GM12878 (cell line): ENCODE results near the gene ADD2.

Experiments used
- EP300 ChIP-seq, 2 experiments: fragments of 150-350 bp in 1 of 2; IDR thresholded peaks; 2 replicates each; pipeline ENCODE4 v1.6.1; 2011 to 2012; ENCODE audit warnings: low read depth in 2 of 2, low read length in 2 of 2, borderline replicate concordance in 1 of 2, improper control_type of control experiment in 1 of 2, inconsistent platforms in 1 of 2; ENCODE audit not compliant: control insufficient read depth in 1 of 2
- ESRRA ChIP-seq: IDR thresholded peaks from 2 replicates; pipeline ENCODE4 v1.6.1; 2012; ENCODE audit warnings: mild to moderate bottlenecking, low read length, improper control_type of control experiment
- HDGF ChIP-seq: fragments of 450-650 bp; IDR thresholded peaks from 2 replicates; pipeline ENCODE4 v1.6.1; 2016; ENCODE audit warnings: antibody characterized with exemption
- JUNB ChIP-seq: IDR thresholded peaks from 2 replicates; pipeline ENCODE4 v1.6.1; 2016; ENCODE audit warnings: antibody characterized with exemption, mild to moderate bottlenecking
- MTA3 ChIP-seq: IDR thresholded peaks from 2 replicates; pipeline ENCODE4 v1.6.1; 2012; ENCODE audit warnings: low read length, inconsistent platforms, borderline replicate concordance
- MYC ChIP-seq: IDR thresholded peaks from 2 replicates; pipeline ENCODE4 v1.6.1; 2011; ENCODE audit warnings: mild to moderate bottlenecking, low read length, moderate library complexity, inconsistent platforms; ENCODE audit not compliant: insufficient read depth, insufficient replicate concordance, insufficient read length, severe bottlenecking
- NR2C2 ChIP-seq: IDR thresholded peaks from 2 replicates; pipeline ENCODE4 v1.6.1; 2011; ENCODE audit warnings: borderline replicate concordance, low read depth; ENCODE audit not compliant: control insufficient read depth, insufficient read length
- POLR2AphosphoS5 ChIP-seq: IDR thresholded peaks from 2 replicates; pipeline ENCODE4 v1.6.1; 2011; ENCODE audit warnings: mild to moderate bottlenecking, low read length, inconsistent platforms
- SMC3 ChIP-seq: IDR thresholded peaks from 2 replicates; pipeline ENCODE4 v1.6.1; 2011; ENCODE audit warnings: low read length, improper control_type of control experiment, borderline replicate concordance
- SREBF2 ChIP-seq: IDR thresholded peaks from 2 replicates; pipeline ENCODE4 v1.6.1; 2012; ENCODE audit warnings: mild to moderate bottlenecking, low read length
- TCF12 ChIP-seq: IDR thresholded peaks from 2 replicates; pipeline ENCODE4 v1.6.1; 2011; ENCODE audit warnings: low read depth, mild to moderate bottlenecking, low read length

GRCh38 chr2:70717431-70718038 is 50.5 kb downstream of the ADD2 start:
- TF ChIP-seq MTA3 (no peak), SMC3 (no peak), HDGF (no peak), ESRRA (no peak), JUNB (no peak), POLR2AphosphoS5 (no peak), MYC (no peak), SREBF2 (no peak), NR2C2 (no peak), EP300 (IDR thresholded peaks at IDR 0.05; ENCODE audit: borderline replicate concordance in 1 of 2, control insufficient read depth in 1 of 2, low read depth in 2 of 2, low read length in 2 of 2) (no peak), TCF12 (no peak)
